Measurements from ENCODE around the gene CAD.
A peak's percentile ranks its signal among the peaks of the same experiment; 100 is the strongest.
"Not testable (repeated sequence)": the region's sequence is repeated elsewhere in the genome, so short reads cannot be mapped to it uniquely, and the experiment has no call there.

Gene CAD

GRCh38 chr2:27261241-27261925 is 44.2 kb downstream of the CAD start:
- no peak for DNase-seq

- DNase-seq, result no peak
These were observed 44.7 kb downstream of the CAD start for GRCh38 chr2:27261926-27262298.

GRCh38 chr2:27262379-27263286 is 45.5 kb downstream of the CAD start, which contains the start of gene SLC30A3:
SLC30A3 (minus strand) TSS chr2:27263047; CDS start chr2:27262906, 141 bp downstream.
- DNase-seq, result peak; percentile 73

- DNase-seq, result peak; percentile 69
These were observed 46.4 kb downstream of the CAD start for GRCh38 chr2:27263287-27264252.

GRCh38 chr2:27264253-27264752 is 47.1 kb downstream of the CAD start:
- DNase-seq, result peak; percentile 71

GRCh38 chr2:27264753-27265535 is 47.8 kb downstream of the CAD start:
- DNase-seq, result peak; percentile 88

GRCh38 chr2:27265536-27265870 is 48.3 kb downstream of the CAD start:
- DNase-seq, result no peak

- not testable (repeated sequence) for DNase-seq
These were observed 51.1 kb downstream of the CAD start for GRCh38 chr2:27268296-27268695.

GRCh38 chr2:27270131-27270530 is 53.0 kb downstream of the CAD start:
- no peak for DNase-seq

- DNase-seq, result no peak
These were observed 53.5 kb downstream of the CAD start for GRCh38 chr2:27270670-27271069.

GRCh38 chr2:27271631-27272340 is 54.6 kb downstream of the CAD start:
- no peak for DNase-seq

GRCh38 chr2:27272537-27273522 is 55.7 kb downstream of the CAD start:
- DNase-seq, result peak; percentile 68

- DNase-seq, result no peak
These were observed 58.3 kb downstream of the CAD start, which contains the start of gene DNAJC5G for GRCh38 chr2:27275211-27276150. DNAJC5G (plus strand) TSS chr2:27275433; CDS start chr2:27276729, 1,296 bp downstream.

- DNase-seq, result no peak
These were observed 60.8 kb downstream of the CAD start for GRCh38 chr2:27278010-27278409.

- DNase-seq, result no peak
These were observed 63.7 kb downstream of the CAD start for GRCh38 chr2:27280826-27281225.

GRCh38 chr2:27281442-27281841 is 64.3 kb downstream of the CAD start:
- no peak for DNase-seq

GRCh38 chr2:27281855-27282559 is 64.8 kb downstream of the CAD start, which contains the start of gene TRIM54:
TRIM54 (plus strand) TSS chr2:27282429; CDS start chr2:27282732, 303 bp downstream.
- peak; percentile 80 for DNase-seq

GRCh38 chr2:27282892-27283291 is 65.7 kb downstream of the CAD start:
- peak; percentile 78 for DNase-seq

Measured in NCI-H82 (cell line).